Ovary (tissue), 9 donors: Measurements from ENCODE around the gene NINL. TPM values are rescaled to one million over a fixed set of nuclear protein-coding genes. Genes with fewer than 3 reads are reported as not detected.
A peak's percentile ranks its signal among the peaks of the same experiment; 100 is the strongest.

ENCODE experiments used
- DNase-seq, 5 donors: peaks; one replicate each; pipeline ENCODE4 v3.0.0-alpha.2; 2019 to 2020
- H3K27ac ChIP-seq, 2 donors: fragments of 200-600 bp; one replicate each; pipeline versions ENCODE4 v1.5.1 to v1.8.0; 2019 to 2022
- H3K27me3 ChIP-seq: fragments of 200-600 bp; one replicate; pipeline ENCODE4 v1.8.0; 2022
- H3K36me3 ChIP-seq: fragments of 200-600 bp; sonication (generic); one replicate; pipeline ENCODE4 v1.5.1; 2019
- H3K4me1 ChIP-seq: one replicate; pipeline ENCODE4 v1.8.1; 2013; ENCODE audit warnings: mild to moderate bottlenecking, moderate library complexity; ENCODE audit not compliant: insufficient read depth
- H3K4me3 ChIP-seq: fragments of 200-600 bp; sonication (generic); one replicate; pipeline ENCODE4 v1.5.1; 2017
- H3K9me3 ChIP-seq, 2 donors: fragments of 200-600 bp in 1 of 2; sonication (generic) in 1 of 2; one replicate each; pipeline versions ENCODE4 v1.5.1 to v1.8.1; 2013 to 2019; ENCODE audit warnings: mild to moderate bottlenecking in 1 of 2, moderate library complexity in 1 of 2
- CTCF ChIP-seq, 3 donors: fragments of 450-650 bp in 2 of 3; fragments of 200-600 bp in 1 of 3; IDR thresholded peaks; one replicate each; pipeline versions ENCODE4 v1.5.1 to v1.8.0; 2016 to 2022; ENCODE audit warnings: antibody characterized with exemption in 3 of 3, mild to moderate bottlenecking in 1 of 3
- EP300 ChIP-seq: sonication (generic); formaldehyde crosslinking; IDR thresholded peaks from one replicate; pipeline ENCODE4 v1.6.1; 2017; ENCODE audit warnings: antibody characterized with exemption
- POLR2A ChIP-seq: fragments of 450-650 bp; IDR thresholded peaks from one replicate; pipeline ENCODE4 v1.6.1; 2017; ENCODE audit warnings: antibody characterized with exemption, mild to moderate bottlenecking, moderate library complexity
- WGBS, 3 donors: extraction: QIAGEN DNeasy Blood & Tissue Kit in 1 of 3; methylation state at CpG; one replicate each; pipeline versions ENCODE4 v1.1.5 to v1.1.7; 2013 to 2017; 5-methylcytosine and 5-hydroxymethylcytosine counted together
- intact Hi-C, 4 donors: fragments of 100-400 bp; cut with DNase I; formaldehyde crosslinking; loops; one replicate each; pipeline versions ENCODE4 v1.11.0 to v1.15.1; 2022 to 2023
- polyA plus RNA-seq, 2 donors: library from polyadenylated mRNA; stranded (reverse); fragments of 200-250 nt in 1 of 2; fragments of 350-450 nt in 1 of 2; fragmentation: Illumina TruSeq in 1 of 2; extraction: RNeasy Lipid Tissue Mini Kit (QIAGEN cat#74804) in 1 of 2; gene quantifications; one replicate each; pipeline ENCODE4 v1.2.3, GENCODE V29; 2013 to 2014
- total RNA-seq, 7 donors: library from RNA; depleted of rRNA in 2 of 7; stranded (reverse); fragments of >200 nt in 2 of 7; fragmentation: NEBNext Ultra II Directional in 3 of 7; extraction: Animal tissue kit (Norgen Biotek cat#: 25700) in 3 of 7; gene quantifications; one replicate each; pipeline versions ENCODE4 v1.1.0 to v1.2.4, GENCODE V29; 2016 to 2023
- donor health status: DM: no; HTN: no; CAD: no; lungs with moderate emphysema.
- donor health status: DM: no; HTN: no; CAD: no.
- donor health status: Bipolar disorder and iron deficiency.
- donor health status: DM: yes; HTN: yes; CAD: no.
- donor health status: DM: no; HTN: no; CAD: no.
- donor health status: DM: yes; HTN: yes; CAD: no.

Gene NINL
- total and polyA plus RNA-seq, 9 donors: 10.1 to 33.3 (median 20.3) TPM

GRCh38 chr20:25483431-25484132 lies 101.7 kb downstream of the NINL start:
- no peaks in the 10 kb centered on the region for H3K9me3 ChIP-seq
- WGBS, 3 donors: 88 to 94% (median 92%) methylated on average over 14 of the region's 14 CpGs
- no peaks in the 10 kb centered on the region for H3K27me3 ChIP-seq
- H3K36me3 ChIP-seq: no peaks in the 10 kb centered on the region
- no peak for TF ChIP-seq EP300
- no peak for TF ChIP-seq CTCF (IDR thresholded peaks at IDR 0.05)
- no peak for TF ChIP-seq POLR2A
- intact Hi-C loops: no loop called here
- peaks cover 4% of the 10 kb centered on the region for H3K4me1 ChIP-seq
- no peak for DNase-seq
- no peak overlapping the region for H3K27ac ChIP-seq
- H3K4me3 ChIP-seq: no peak overlapping the region

GRCh38 chr20:25481918-25482253 lies 103.4 kb downstream of the NINL start:
- Histone ChIP-seq H3K27ac (no peak overlapping the region), H3K36me3 (no peaks in the 10 kb centered on the region), H3K4me3 (no peak overlapping the region), H3K9me3 (no peaks in the 10 kb centered on the region), H3K4me1 (peaks cover 4% of the 10 kb centered on the region), H3K27me3 (no peaks in the 10 kb centered on the region)
- 93 to 95% (median 94%) methylated on average over 12 of the region's 12 CpGs for WGBS, 3 donors
- no peak for DNase-seq
- TF ChIP-seq CTCF (IDR thresholded peaks at IDR 0.05) (no peak), POLR2A (no peak), EP300 (no peak)
- intact Hi-C loops: no loop called here

DNA sequence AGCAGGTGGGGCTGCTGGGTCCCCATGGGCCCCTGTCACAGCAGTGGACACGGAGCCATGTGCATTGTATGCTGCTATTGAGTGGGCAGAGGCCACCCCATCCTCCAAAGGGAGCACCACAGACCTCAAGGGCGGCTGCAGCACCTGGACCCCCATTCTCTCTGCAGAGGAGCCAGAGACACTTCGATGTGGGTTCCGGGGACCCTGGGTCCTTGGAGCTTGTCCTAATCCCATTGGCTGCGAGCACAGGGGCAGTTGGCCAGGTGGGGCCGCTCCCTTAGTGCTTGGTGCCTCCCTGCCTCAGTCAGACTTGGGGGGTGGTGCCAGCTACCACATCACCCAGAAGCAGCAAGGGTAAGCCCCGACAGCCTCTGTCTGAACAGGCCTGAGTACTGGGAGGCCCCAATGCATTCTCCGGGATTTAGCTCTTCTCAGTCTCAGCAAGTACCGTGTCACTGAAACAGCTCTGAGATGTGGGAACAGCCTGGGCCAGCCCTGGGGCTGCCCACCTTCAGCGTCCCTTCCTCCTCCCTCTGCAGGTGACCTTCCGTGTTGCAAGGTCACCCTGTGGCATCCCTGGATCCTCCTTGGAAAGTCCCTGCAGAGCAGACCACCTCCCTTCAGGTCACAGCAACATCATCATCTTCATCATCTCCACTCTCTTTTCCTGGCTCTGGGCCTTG lies 104.0 kb downstream of the NINL start:
- Histone ChIP-seq H3K36me3 (no peaks in the 10 kb centered on the region), H3K4me1 (peaks cover 1% of the 10 kb centered on the region), H3K27ac (no peak overlapping the region), H3K9me3 (no peaks in the 10 kb centered on the region), H3K4me3 (no peak overlapping the region), H3K27me3 (no peaks in the 10 kb centered on the region)
- DNase-seq: peak in 2 of 5 donors; percentile 13 to 29
- intact Hi-C loops: no loop called here
- WGBS, 3 donors: 88 to 93% (median 93%) methylated on average over 11 of the region's 11 CpGs
- no peak for TF ChIP-seq CTCF (IDR thresholded peaks at IDR 0.05)
- TF ChIP-seq POLR2A: no peak
- no peak for TF ChIP-seq EP300

- intact Hi-C loops: no loop called here
- Histone ChIP-seq H3K4me1 (no peaks in the 10 kb centered on the region), H3K27ac (no peak overlapping the region), H3K36me3 (no peaks in the 10 kb centered on the region), H3K9me3 (no peaks in the 10 kb centered on the region), H3K27me3 (no peaks in the 10 kb centered on the region), H3K4me3 (no peak overlapping the region)
- no peak for TF ChIP-seq POLR2A
- TF ChIP-seq EP300: no peak
- TF ChIP-seq CTCF (IDR thresholded peaks at IDR 0.05): no peak
- DNase-seq: peak in 2 of 5 donors; percentile 12 to 18
- 85 to 90% (median 87%) methylated on average over 9 of the region's 9 CpGs for WGBS, 3 donors
These were observed 104.5 kb downstream of the NINL start for GRCh38 chr20:25480797-25481196.
